Measurements from ENCODE around the gene ULBP2.

DNA sequence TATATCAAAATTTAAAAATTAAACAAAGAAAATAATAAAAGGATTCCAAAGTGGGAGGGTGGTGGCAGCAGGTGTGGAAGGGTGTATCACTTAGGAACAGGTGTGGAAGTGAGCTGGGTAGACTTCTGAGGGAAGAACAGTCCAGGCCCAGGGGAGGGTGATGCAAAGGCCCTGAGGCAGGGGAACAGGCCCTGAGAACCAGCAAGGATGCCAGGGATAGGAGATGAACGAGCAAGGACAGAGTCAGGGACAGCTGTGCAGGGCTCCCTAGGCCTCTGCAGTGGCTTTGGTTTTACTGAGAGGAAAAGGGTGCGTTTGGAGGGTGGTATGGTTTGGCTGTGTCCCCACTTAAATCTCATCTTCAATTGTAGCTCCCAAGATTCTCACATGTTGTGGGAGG, 34.5 kb upstream of the ULBP2 start:
- no peak for TF ChIP-seq POLR2A (IDR thresholded peaks at IDR 0.05)
- TF ChIP-seq, protein P1, sequence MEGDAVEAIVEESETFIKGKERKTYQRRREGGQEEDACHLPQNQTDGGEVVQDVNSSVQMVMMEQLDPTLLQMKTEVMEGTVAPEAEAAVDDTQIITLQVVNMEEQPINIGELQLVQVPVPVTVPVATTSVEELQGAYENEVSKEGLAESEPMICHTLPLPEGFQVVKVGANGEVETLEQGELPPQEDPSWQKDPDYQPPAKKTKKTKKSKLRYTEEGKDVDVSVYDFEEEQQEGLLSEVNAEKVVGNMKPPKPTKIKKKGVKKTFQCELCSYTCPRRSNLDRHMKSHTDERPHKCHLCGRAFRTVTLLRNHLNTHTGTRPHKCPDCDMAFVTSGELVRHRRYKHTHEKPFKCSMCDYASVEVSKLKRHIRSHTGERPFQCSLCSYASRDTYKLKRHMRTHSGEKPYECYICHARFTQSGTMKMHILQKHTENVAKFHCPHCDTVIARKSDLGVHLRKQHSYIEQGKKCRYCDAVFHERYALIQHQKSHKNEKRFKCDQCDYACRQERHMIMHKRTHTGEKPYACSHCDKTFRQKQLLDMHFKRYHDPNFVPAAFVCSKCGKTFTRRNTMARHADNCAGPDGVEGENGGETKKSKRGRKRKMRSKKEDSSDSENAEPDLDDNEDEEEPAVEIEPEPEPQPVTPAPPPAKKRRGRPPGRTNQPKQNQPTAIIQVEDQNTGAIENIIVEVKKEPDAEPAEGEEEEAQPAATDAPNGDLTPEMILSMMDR (IDR thresholded peaks at IDR 0.05), result no peak
